H1 (cell line): Measurements from ENCODE around the gene PPM1N. TPM values are rescaled to one million over a fixed set of nuclear protein-coding genes. Genes with fewer than 3 reads are reported as not detected.
A peak's percentile ranks its signal among the peaks of the same experiment; 100 is the strongest.

Source experiments
- CTCF ChIA-PET: fragments of 300-600 bp; sonication (Branson Sonifier 250); formaldehyde crosslinking; loops from one replicate; lab custom pipeline; 2021; ENCODE audit not compliant: partially characterized antibody; lab: Charles Lee
- POLR2A ChIA-PET: fragments of 300-600 bp; sonication (Branson Sonifier 250); formaldehyde crosslinking; loops from one replicate; lab custom pipeline; 2021; ENCODE audit warnings: inconsistent platforms; ENCODE audit not compliant: partially characterized antibody; lab: Charles Lee
- DNase-seq, 2 experiments: peaks; one replicate each; pipeline versions ENCODE4 v3.0.0 to v3.0.0-alpha.2; 2010 to 2022; ENCODE audit warnings: low spot score in 2 of 2, low read depth in 1 of 2, mixed read lengths in 1 of 2
- FAIRE-seq: peaks from 2 replicates; lab custom pipeline; 2011; peaks lifted over from hg19 to GRCh38; lab: Jason Lieb, UNC
- H2AFZ ChIP-seq: 2 replicates; pipeline ENCODE4 v1.8.1; 2012; ENCODE audit warnings: low read length, inconsistent platforms
- H2AK5ac ChIP-seq: 2 replicates; pipeline ENCODE4 v1.6.1; 2013; ENCODE audit warnings: low read depth, low read length
- H2BK120ac ChIP-seq: replicated peaks from 2 replicates; pipeline ENCODE3; 2013; ENCODE audit warnings: low read depth, low read length, inconsistent platforms
- H2BK12ac ChIP-seq: 2 replicates; pipeline ENCODE4 v1.6.1; 2013; ENCODE audit warnings: low read depth, low read length
- H2BK15ac ChIP-seq: 2 replicates; pipeline ENCODE4 v1.6.1; 2013; ENCODE audit warnings: low read length
- H2BK20ac ChIP-seq: 2 replicates; pipeline ENCODE4 v1.6.1; 2013; ENCODE audit warnings: low read length
- H2BK5ac ChIP-seq: 2 replicates; pipeline ENCODE4 v1.6.1; 2013; ENCODE audit warnings: low read depth, low read length
- H3K14ac ChIP-seq: 2 replicates; pipeline ENCODE4 v1.6.1; 2013; ENCODE audit warnings: inconsistent platforms; ENCODE audit not compliant: insufficient read length
- H3K18ac ChIP-seq: 2 replicates; pipeline ENCODE4 v1.6.1; 2013; ENCODE audit warnings: low read length; ENCODE audit errors: extremely low read depth
- H3K23ac ChIP-seq: 2 replicates; pipeline ENCODE4 v1.6.1; 2013; ENCODE audit warnings: inconsistent platforms; ENCODE audit not compliant: insufficient read length
- H3K23me2 ChIP-seq: 2 replicates; pipeline ENCODE4 v1.6.1; 2013; ENCODE audit warnings: low read depth, low read length
- H3K27ac ChIP-seq: 2 replicates; pipeline ENCODE4 v1.6.1; 2011; ENCODE audit warnings: low read depth, low read length, inconsistent platforms
- H3K27me3 ChIP-seq, 4 experiments: replicated peaks in 1 of 4; 1 replicate in 1 of 4; 2 replicates in 3 of 4; pipeline versions ENCODE4 v1.6.1 to v1.8.1; 2011 to 2013; ENCODE audit warnings: low read length in 3 of 4, mild to moderate bottlenecking in 3 of 4, inconsistent platforms in 2 of 4, mixed read lengths in 2 of 4, moderate library complexity in 1 of 4; ENCODE audit not compliant: control insufficient read depth in 3 of 4, insufficient read depth in 3 of 4; ENCODE audit errors: extremely low read depth in 1 of 4
- H3K36me3 ChIP-seq, 4 experiments: 2 replicates each; pipeline versions ENCODE4 v1.6.1 to v1.8.1; 2011 to 2013; ENCODE audit warnings: mild to moderate bottlenecking in 4 of 4, low read length in 3 of 4, moderate library complexity in 2 of 4, control low read depth in 1 of 4, inconsistent platforms in 1 of 4; ENCODE audit not compliant: insufficient read depth in 4 of 4, control insufficient read depth in 2 of 4
- H3K4ac ChIP-seq: replicated peaks from 2 replicates; pipeline ENCODE3; 2013; ENCODE audit warnings: low read length, low read depth, mixed read lengths, inconsistent platforms; ENCODE audit not compliant: insufficient read length
- H3K4me1 ChIP-seq, 4 experiments: replicated peaks in 1 of 4; 1 replicate in 1 of 4; 2 replicates in 3 of 4; pipeline versions ENCODE4 v1.6.1 to v1.8.1; 2011 to 2013; ENCODE audit warnings: low read length in 3 of 4, inconsistent platforms in 2 of 4, mixed read lengths in 1 of 4; ENCODE audit not compliant: insufficient read depth in 4 of 4, control insufficient read depth in 3 of 4
- H3K4me2 ChIP-seq, 2 experiments: 2 replicates each; pipeline versions ENCODE4 v1.6.1 to v1.8.1; 2011 to 2013; ENCODE audit warnings: low read depth in 2 of 2, low read length in 2 of 2, control low read depth in 1 of 2, inconsistent platforms in 1 of 2, mild to moderate bottlenecking in 1 of 2; ENCODE audit not compliant: insufficient read depth in 1 of 2
- H3K4me3 ChIP-seq, 4 experiments: fragments of 200-600, 300-600 bp in 1 of 4; sonication (generic), shearing (Covaris generic), sonication (Bioruptor Twin) in 1 of 4; 2 replicates each; pipeline versions ENCODE4 v1.5.1 to v1.8.1; 2011 to 2016; ENCODE audit warnings: low read length in 4 of 4, low read depth in 3 of 4, control low read depth in 2 of 4, inconsistent platforms in 2 of 4, mild to moderate bottlenecking in 2 of 4, mixed read lengths in 1 of 4, moderate library complexity in 1 of 4; ENCODE audit not compliant: insufficient read depth in 2 of 4; ENCODE audit errors: extremely low read depth in 1 of 4
- H3K56ac ChIP-seq: replicated peaks from 2 replicates; pipeline ENCODE3; 2013; ENCODE audit warnings: low read depth, mild to moderate bottlenecking, mixed read lengths, low read length, inconsistent platforms; ENCODE audit not compliant: insufficient read length
- H3K79me1 ChIP-seq: 2 replicates; pipeline ENCODE4 v1.6.1; 2013; ENCODE audit warnings: low read depth, low read length, control low read depth
- H3K79me2 ChIP-seq, 2 experiments: 2 replicates each; pipeline versions ENCODE4 v1.6.1 to v1.8.1; 2012 to 2013; ENCODE audit warnings: low read length in 2 of 2, mild to moderate bottlenecking in 2 of 2, inconsistent platforms in 1 of 2; ENCODE audit not compliant: insufficient read depth in 2 of 2, control insufficient read depth in 1 of 2
- H3K9ac ChIP-seq, 4 experiments: replicated peaks in 1 of 4; 1 replicate in 1 of 4; 2 replicates in 3 of 4; pipeline versions ENCODE4 v1.6.1 to v1.8.1; 2011 to 2013; ENCODE audit warnings: low read depth in 3 of 4, low read length in 3 of 4, control low read depth in 2 of 4, mild to moderate bottlenecking in 2 of 4, moderate library complexity in 2 of 4, inconsistent platforms in 1 of 4; ENCODE audit errors: extremely low read depth in 1 of 4
- H3K9me3 ChIP-seq, 2 experiments: 2 replicates each; pipeline versions ENCODE4 v1.6.1 to v1.8.1; 2012 to 2013; ENCODE audit warnings: mild to moderate bottlenecking in 2 of 2, moderate library complexity in 2 of 2, control low read depth in 1 of 2, inconsistent platforms in 1 of 2, low read depth in 1 of 2, low read length in 1 of 2, mixed read lengths in 1 of 2; ENCODE audit not compliant: insufficient read depth in 2 of 2
- H4K20me1 ChIP-seq, 2 experiments: replicated peaks in 1 of 2; 2 replicates each; pipeline versions ENCODE3 to v1.8.1; 2011 to 2013; ENCODE audit warnings: inconsistent platforms in 2 of 2, low read length in 2 of 2, mild to moderate bottlenecking in 1 of 2; ENCODE audit not compliant: insufficient read depth in 2 of 2, control insufficient read depth in 1 of 2
- H4K5ac ChIP-seq: 2 replicates; pipeline ENCODE4 v1.6.1; 2013; ENCODE audit warnings: low read length, low read depth, mixed read lengths, inconsistent platforms; ENCODE audit not compliant: insufficient read length
- H4K8ac ChIP-seq: 2 replicates; pipeline ENCODE4 v1.8.0; 2013; ENCODE audit warnings: mild to moderate bottlenecking, moderate library complexity, low read length, inconsistent platforms; ENCODE audit not compliant: insufficient read depth; ENCODE audit errors: extremely low read depth
- H4K91ac ChIP-seq: replicated peaks from 2 replicates; pipeline ENCODE3; 2013; ENCODE audit warnings: low read length, mixed read lengths, inconsistent platforms; ENCODE audit not compliant: insufficient read length
- EZH2 ChIP-seq: fragments of 200-600 bp; sonication (generic); IDR thresholded peaks from 2 replicates; pipeline ENCODE4 v1.7.1; 2012; ENCODE audit warnings: low read depth, mild to moderate bottlenecking, moderate library complexity, low read length, inconsistent platforms; ENCODE audit not compliant: severe bottlenecking
- POLR2A ChIP-seq, 2 experiments: IDR thresholded peaks; 1 replicate in 1 of 2; 2 replicates in 1 of 2; pipeline ENCODE4 v1.6.1; 2011; ENCODE audit warnings: low read depth in 2 of 2, low read length in 2 of 2, mild to moderate bottlenecking in 2 of 2; ENCODE audit errors: control extremely low read depth in 1 of 2
- POU5F1 ChIP-seq: IDR thresholded peaks from 2 replicates; pipeline ENCODE4 v1.6.1; 2011; ENCODE audit warnings: low read depth, mild to moderate bottlenecking, low read length, moderate library complexity
- whole genome bisulfite sequencing, 2 experiments: shearing (Covaris generic) in 1 of 2; methylation state at CpG; one replicate each; pipeline versions ENCODE4 v1.1.6 to v1.1.7; 2013 to 2015; ENCODE audit warnings: low lambda C conversion rate in 2 of 2, mixed read lengths in 2 of 2, inconsistent platforms in 1 of 2, low coverage in 1 of 2, missing lambda C conversion rate in 1 of 2; ENCODE audit not compliant: insufficient replicate concordance in 2 of 2, insufficient coverage in 1 of 2, insufficient read length in 1 of 2; ENCODE audit errors: extremely low coverage in 1 of 2, missing lambda C conversion rate in 1 of 2; 5-methylcytosine and 5-hydroxymethylcytosine counted together
- polyA plus RNA-seq, 7 experiments: library from polyadenylated mRNA; depleted of rRNA in 3 of 7; stranded (reverse) in 5 of 7; unstranded in 2 of 7; fragments of >200 nt in 5 of 7; fragments of 200-250 nt in 2 of 7; gene quantifications; 1 replicate in 5 of 7; 2 replicates in 1 of 7; 4 replicates in 1 of 7; pipeline versions ENCODE4 v1.2.1 to v1.2.3, GENCODE V29; 2011 to 2013; ENCODE audit warnings: missing spikeins in 2 of 7, mixed read lengths in 2 of 7
- total RNA-seq: library from RNA; stranded (reverse); fragmentation: NEBNext Ultra II Directional; extraction: Animal tissue kit (Norgen Biotek cat#: 25700); gene quantifications from 2 replicates; pipeline ENCODE4 v1.2.1, GENCODE V29; 2021

Gene PPM1N
- total and polyA plus RNA-seq, 2 of the 8 experiments (the other 6 are each of a cell fraction or from before 2014, with no cell fraction given), result 12.2 to 14.4 TPM

- Histone ChIP-seq H2BK120ac (no peak overlapping the region), H3K79me1 (no peaks in the 10 kb centered on the region), H4K8ac (no peak overlapping the region), H3K14ac (no peak overlapping the region), H3K23ac (no peak overlapping the region), H3K79me2 (no peaks in the 10 kb centered on the region), H3K18ac (no peak overlapping the region), H3K27ac (no peak overlapping the region), H3K23me2 (peaks cover 24% of the 10 kb centered on the region; the same call in 1 of the 2 replicates), H3K4me1 (peaks cover 0 to 22% (median 14%) of the 10 kb centered on the region in 4 experiments; a peak in 6 of 7 replicates), H4K91ac (no peak overlapping the region), H3K27me3 (peaks cover 0 to 17% (median 17%) of the 10 kb centered on the region in 4 experiments; a peak in 4 of 7 replicates), H2BK12ac (no peak overlapping the region), H3K4me2 (no peak overlapping the region; a peak in 1 of 4 replicates), H4K5ac (no peak overlapping the region), H3K36me3 (no peaks in the 10 kb centered on the region), H4K20me1 (peaks cover 0 to 3% of the 10 kb centered on the region in 2 experiments), H3K56ac (no peak overlapping the region), H3K4me3 (no peak overlapping the region), H3K9ac (no peak overlapping the region), H3K4ac (no peak overlapping the region), H3K9me3 (no peaks in the 10 kb centered on the region), H2BK15ac (no peak overlapping the region), H2BK5ac (no peak overlapping the region), H2AK5ac (no peak overlapping the region), H2BK20ac (no peak overlapping the region), H2AFZ (no peak overlapping the region)
- no peak for DNase-seq
- WGBS, 2 experiments, result 78% methylated on average over 16 of the region's 16 CpGs; no CpG with 5 or more reads in 1 of the 2 experiments
- POLR2A ChIA-PET, result interaction anchor here (0.7 to 2.1 kb wide), 5 partner anchors 19 to 38 kb away, joined by 3 to 10 read pairs (median 4); no protein-coding TSS in a partner anchor
- no peak for FAIRE-seq
- TF ChIP-seq POLR2A (IDR thresholded peaks at IDR 0.05; ENCODE audit: control extremely low read depth in 1 of 2, low read depth in 2 of 2, low read length in 2 of 2) (peak in 1 of 2 experiments; percentile 32; a peak in 1 of 3 replicates), POU5F1 (no peak), EZH2 (peak; percentile 8)
- CTCF ChIA-PET, result interaction anchor here (0.6 to 32.9 kb wide), 6 partner anchors 15 to 171 kb away, joined by 3 to 760 read pairs (median 8); partner anchors contain the start of gene ERCC1
Observed at GRCh38 chr19:45471111-45471930, 26.9 kb upstream of the PPM1N start.
